ENCODE results near the gene F3.
A peak's percentile ranks its signal among the peaks of the same experiment; 100 is the strongest.

Gene F3

GRCh38 chr1:94530373-94530878 is 11.1 kb downstream of the F3 start:
- no peak for DNase-seq
- intact Hi-C loops (cut with DNase I), result no loop called here

GRCh38 chr1:94529416-94529815 is 12.1 kb downstream of the F3 start:
- intact Hi-C loops (cut with DNase I), result loop anchor here (5.0 kb wide), 1 partner anchor 273 kb away; no protein-coding TSS in a partner anchor
- DNase-seq, result no peak

- intact Hi-C loops (cut with DNase I), result loop anchor here (5.0 kb wide), 1 partner anchor 273 kb away; no protein-coding TSS in a partner anchor
- DNase-seq, result no peak
Measured at GRCh38 chr1:94528826-94529225, 12.7 kb downstream of the F3 start.

- DNase-seq, result no peak
- intact Hi-C loops (cut with DNase I), result loop anchor here (5.0 kb wide), 1 partner anchor 274 kb away; no protein-coding TSS in a partner anchor
Measured at GRCh38 chr1:94528299-94528698, 13.3 kb downstream of the F3 start.

- intact Hi-C loops (cut with DNase I), result loop anchor here (5.0 kb wide), 1 partner anchor 275 kb away; no protein-coding TSS in a partner anchor
- DNase-seq, result no peak
Measured at GRCh38 chr1:94527447-94528031, 14.0 kb downstream of the F3 start.

GRCh38 chr1:94526152-94526980 is 15.2 kb downstream of the F3 start:
- intact Hi-C loops (cut with DNase I), result loop anchor here (5.0 kb wide), 1 partner anchor 276 kb away; no protein-coding TSS in a partner anchor
- DNase-seq, result no peak

- intact Hi-C loops (cut with DNase I), result no loop called here
- no peak for DNase-seq
Measured at GRCh38 chr1:94524531-94524930, 17.0 kb downstream of the F3 start.

GRCh38 chr1:94522304-94522703 is 19.3 kb downstream of the F3 start:
- intact Hi-C loops (cut with DNase I), result no loop called here

GRCh38 chr1:94519351-94519750 is 22.2 kb downstream of the F3 start:
- intact Hi-C loops (cut with DNase I), result no loop called here
- no peak for DNase-seq

More at GRCh38 chr1:94522304-94522703, 19.3 kb downstream of the F3 start:
- no peak for DNase-seq

- intact Hi-C loops (cut with DNase I), result no loop called here
- DNase-seq, result no peak
Measured at GRCh38 chr1:94515296-94515947, 26.1 kb downstream of the F3 start.

- DNase-seq, result peak in 2 of 10 donors; percentile 16 to 24
- intact Hi-C loops (cut with DNase I), result no loop called here
Measured at GRCh38 chr1:94514095-94514727, 27.3 kb downstream of the F3 start.

GRCh38 chr1:94512816-94513215 is 28.7 kb downstream of the F3 start:
- intact Hi-C loops (cut with DNase I), result no loop called here

GRCh38 chr1:94504601-94505000 is 37.0 kb downstream of the F3 start:
- intact Hi-C loops (cut with DNase I), result no loop called here
- DNase-seq, result no peak

More at GRCh38 chr1:94512816-94513215, 28.7 kb downstream of the F3 start:
- DNase-seq, result no peak

GRCh38 chr1:94503153-94503552 is 38.4 kb downstream of the F3 start:
- no peak for DNase-seq
- intact Hi-C loops (cut with DNase I), result no loop called here

GRCh38 chr1:94501935-94502334 is 39.6 kb downstream of the F3 start:
- intact Hi-C loops (cut with DNase I), result no loop called here
- DNase-seq, result no peak

- intact Hi-C loops (cut with DNase I), result no loop called here
- DNase-seq, result no peak
Measured at GRCh38 chr1:94501426-94501825, 40.1 kb downstream of the F3 start.

GRCh38 chr1:94496076-94496755 is 45.3 kb downstream of the F3 start:
- intact Hi-C loops (cut with DNase I), result no loop called here
- DNase-seq, result no peak

GRCh38 chr1:94490556-94490955 is 51.0 kb downstream of the F3 start:
- no peak for DNase-seq
- intact Hi-C loops (cut with DNase I), result no loop called here

GRCh38 chr1:94486990-94487389 is 54.6 kb downstream of the F3 start:
- intact Hi-C loops (cut with DNase I), result no loop called here
- no peak for DNase-seq

GRCh38 chr1:94481473-94481933 is 60.1 kb downstream of the F3 start:
- peak in 6 of 10 donors; percentile 6 to 83 (median 26) for DNase-seq
- intact Hi-C loops (cut with DNase I), result loop anchor here (1.0 kb wide), 2 partner anchors 321 to 325 kb away; no protein-coding TSS in a partner anchor

Measured in posterior cingulate gyrus (tissue), 11 donors.